Ovary (tissue), 9 donors: Measurements from ENCODE around the gene PIEZO1. TPM values are rescaled to one million over a fixed set of nuclear protein-coding genes. Genes with fewer than 3 reads are reported as not detected.
"Not testable (repeated sequence)": the region's sequence is repeated elsewhere in the genome, so short reads cannot be mapped to it uniquely, and the experiment has no call there.

ENCODE experiments used
- DNase-seq, 5 donors: peaks; one replicate each; pipeline ENCODE4 v3.0.0-alpha.2; 2019 to 2020
- H3K27ac ChIP-seq, 2 donors: fragments of 200-600 bp; one replicate each; pipeline versions ENCODE4 v1.5.1 to v1.8.0; 2019 to 2022
- H3K27me3 ChIP-seq: fragments of 200-600 bp; one replicate; pipeline ENCODE4 v1.8.0; 2022
- H3K36me3 ChIP-seq: fragments of 200-600 bp; sonication (generic); one replicate; pipeline ENCODE4 v1.5.1; 2019
- H3K4me1 ChIP-seq: one replicate; pipeline ENCODE4 v1.8.1; 2013; ENCODE audit warnings: mild to moderate bottlenecking, moderate library complexity; ENCODE audit not compliant: insufficient read depth
- H3K4me3 ChIP-seq: fragments of 200-600 bp; sonication (generic); one replicate; pipeline ENCODE4 v1.5.1; 2017
- H3K9me3 ChIP-seq, 2 donors: fragments of 200-600 bp in 1 of 2; sonication (generic) in 1 of 2; one replicate each; pipeline versions ENCODE4 v1.5.1 to v1.8.1; 2013 to 2019; ENCODE audit warnings: mild to moderate bottlenecking in 1 of 2, moderate library complexity in 1 of 2
- CTCF ChIP-seq, 3 donors: fragments of 450-650 bp in 2 of 3; fragments of 200-600 bp in 1 of 3; IDR thresholded peaks; one replicate each; pipeline versions ENCODE4 v1.5.1 to v1.8.0; 2016 to 2022; ENCODE audit warnings: antibody characterized with exemption in 3 of 3, mild to moderate bottlenecking in 1 of 3
- EP300 ChIP-seq: sonication (generic); formaldehyde crosslinking; IDR thresholded peaks from one replicate; pipeline ENCODE4 v1.6.1; 2017; ENCODE audit warnings: antibody characterized with exemption
- POLR2A ChIP-seq: fragments of 450-650 bp; IDR thresholded peaks from one replicate; pipeline ENCODE4 v1.6.1; 2017; ENCODE audit warnings: antibody characterized with exemption, mild to moderate bottlenecking, moderate library complexity
- WGBS, 3 donors: extraction: QIAGEN DNeasy Blood & Tissue Kit in 1 of 3; methylation state at CpG; one replicate each; pipeline versions ENCODE4 v1.1.5 to v1.1.7; 2013 to 2017; 5-methylcytosine and 5-hydroxymethylcytosine counted together
- intact Hi-C, 4 donors: fragments of 100-400 bp; cut with DNase I; formaldehyde crosslinking; loops; one replicate each; pipeline versions ENCODE4 v1.11.0 to v1.15.1; 2022 to 2023
- polyA plus RNA-seq, 2 donors: library from polyadenylated mRNA; stranded (reverse); fragments of 200-250 nt in 1 of 2; fragments of 350-450 nt in 1 of 2; fragmentation: Illumina TruSeq in 1 of 2; extraction: RNeasy Lipid Tissue Mini Kit (QIAGEN cat#74804) in 1 of 2; gene quantifications; one replicate each; pipeline ENCODE4 v1.2.3, GENCODE V29; 2013 to 2014
- total RNA-seq, 7 donors: library from RNA; depleted of rRNA in 2 of 7; stranded (reverse); fragments of >200 nt in 2 of 7; fragmentation: NEBNext Ultra II Directional in 3 of 7; extraction: Animal tissue kit (Norgen Biotek cat#: 25700) in 3 of 7; gene quantifications; one replicate each; pipeline versions ENCODE4 v1.1.0 to v1.2.4, GENCODE V29; 2016 to 2023
- donor health status: DM: no; HTN: no; CAD: no; lungs with moderate emphysema.
- donor health status: DM: no; HTN: no; CAD: no.
- donor health status: Bipolar disorder and iron deficiency.
- donor health status: DM: yes; HTN: yes; CAD: no.
- donor health status: DM: no; HTN: no; CAD: no.
- donor health status: DM: yes; HTN: yes; CAD: no.

The PIEZO1 gene
- total and polyA plus RNA-seq, 9 donors, result 13.0 to 93.5 (median 49.1) TPM

GRCh38 chr16:88673716-88674379, 111.2 kb downstream of the PIEZO1 start:
- 87 to 91% (median 90%) methylated on average over 19 of the region's 19 CpGs for WGBS, 3 donors
- no peaks in the 10 kb centered on the region for H3K4me1 ChIP-seq
- no peaks in the 10 kb centered on the region for H3K36me3 ChIP-seq
- no peaks in the 10 kb centered on the region for H3K27me3 ChIP-seq
- no peak overlapping the region for H3K4me3 ChIP-seq
- no peaks in the 10 kb centered on the region for H3K9me3 ChIP-seq
- H3K27ac ChIP-seq, result no peak overlapping the region
- TF ChIP-seq EP300, result no peak
- TF ChIP-seq CTCF (IDR thresholded peaks at IDR 0.05), result no peak
- no peak for TF ChIP-seq POLR2A
- DNase-seq, result no peak
- intact Hi-C loops, result no loop called here

GRCh38 chr16:88672776-88673175, 112.2 kb downstream of the PIEZO1 start:
- WGBS, 3 donors, result 67 to 68% (median 67%) methylated on average over 11 of the region's 11 CpGs
- DNase-seq, result no peak
- Histone ChIP-seq H3K4me3 (no peak overlapping the region), H3K9me3 (no peaks in the 10 kb centered on the region), H3K27me3 (no peaks in the 10 kb centered on the region), H3K4me1 (no peaks in the 10 kb centered on the region), H3K27ac (no peak overlapping the region), H3K36me3 (no peaks in the 10 kb centered on the region)
- intact Hi-C loops, result no loop called here
- TF ChIP-seq CTCF (IDR thresholded peaks at IDR 0.05) (no peak), EP300 (no peak), POLR2A (no peak)

GRCh38 chr16:88671806-88672205, 113.2 kb downstream of the PIEZO1 start:
- H3K4me1 ChIP-seq, result no peaks in the 10 kb centered on the region
- H3K27ac ChIP-seq, result no peak overlapping the region
- DNase-seq, result no peak
- TF ChIP-seq CTCF (IDR thresholded peaks at IDR 0.05) (no peak), EP300 (no peak), POLR2A (no peak)
- no peaks in the 10 kb centered on the region for H3K27me3 ChIP-seq
- H3K4me3 ChIP-seq, result no peak overlapping the region
- no peaks in the 10 kb centered on the region for H3K36me3 ChIP-seq
- H3K9me3 ChIP-seq, result no peaks in the 10 kb centered on the region
- intact Hi-C loops, result no loop called here
- WGBS, 3 donors, result 80 to 86% (median 82%) methylated on average over 23 of the region's 23 CpGs

- Histone ChIP-seq H3K27me3 (no peaks in the 10 kb centered on the region), H3K36me3 (no peaks in the 10 kb centered on the region), H3K4me3 (no peak overlapping the region), H3K4me1 (no peaks in the 10 kb centered on the region), H3K9me3 (no peaks in the 10 kb centered on the region), H3K27ac (no peak overlapping the region)
- TF ChIP-seq POLR2A (no peak), CTCF (IDR thresholded peaks at IDR 0.05) (no peak), EP300 (no peak)
- intact Hi-C loops, result no loop called here
- no peak for DNase-seq
- 77 to 80% (median 77%) methylated on average over 10 of the region's 10 CpGs for WGBS, 3 donors
These were observed 115.0 kb downstream of the PIEZO1 start for GRCh38 chr16:88669980-88670379.

- H3K4me1 ChIP-seq, H3K27me3 ChIP-seq, intact Hi-C loops, H3K9me3 ChIP-seq, H3K27ac ChIP-seq, H3K4me3 ChIP-seq, DNase-seq, H3K36me3 ChIP-seq: not testable (repeated sequence)
- WGBS, 3 donors, result 90 to 97% (median 92%) methylated on average over 8 of the region's 8 CpGs
These were observed 115.5 kb downstream of the PIEZO1 start for GRCh38 chr16:88669493-88669892.
